Activated CD8-positive, alpha-beta memory T cell treated with anti-CD3 and anti-CD28 coated beads for 24 hours (primary cell): Measurements from ENCODE around the gene GM2A.
"Not testable (repeated sequence)": the region's sequence is repeated elsewhere in the genome, so short reads cannot be mapped to it uniquely, and the experiment has no call there.

Source experiments
- DNase-seq: peaks from one replicate; pipeline ENCODE4 v3.0.0-alpha.2; 2020

Gene GM2A

DNA sequence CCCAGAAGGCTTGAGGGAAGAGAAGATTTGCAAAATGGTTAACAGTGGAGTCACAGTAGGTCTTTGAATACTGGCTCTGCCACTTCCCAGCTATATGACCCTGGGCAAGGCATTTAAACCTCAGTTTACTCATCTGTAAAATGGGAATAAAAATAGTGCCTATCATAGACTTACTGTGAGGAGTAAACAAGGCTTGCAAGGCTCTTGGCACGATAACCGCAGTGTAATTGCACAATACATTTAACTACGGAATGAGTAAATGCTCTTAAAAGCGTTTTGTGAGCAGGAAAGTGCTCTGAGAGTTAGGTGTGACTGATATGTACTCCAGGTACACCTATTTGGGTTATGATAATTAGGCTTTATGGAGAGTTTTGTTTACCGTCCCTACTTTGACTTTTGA, 42.2 kb downstream of the GM2A start:
- no peak for DNase-seq

DNA sequence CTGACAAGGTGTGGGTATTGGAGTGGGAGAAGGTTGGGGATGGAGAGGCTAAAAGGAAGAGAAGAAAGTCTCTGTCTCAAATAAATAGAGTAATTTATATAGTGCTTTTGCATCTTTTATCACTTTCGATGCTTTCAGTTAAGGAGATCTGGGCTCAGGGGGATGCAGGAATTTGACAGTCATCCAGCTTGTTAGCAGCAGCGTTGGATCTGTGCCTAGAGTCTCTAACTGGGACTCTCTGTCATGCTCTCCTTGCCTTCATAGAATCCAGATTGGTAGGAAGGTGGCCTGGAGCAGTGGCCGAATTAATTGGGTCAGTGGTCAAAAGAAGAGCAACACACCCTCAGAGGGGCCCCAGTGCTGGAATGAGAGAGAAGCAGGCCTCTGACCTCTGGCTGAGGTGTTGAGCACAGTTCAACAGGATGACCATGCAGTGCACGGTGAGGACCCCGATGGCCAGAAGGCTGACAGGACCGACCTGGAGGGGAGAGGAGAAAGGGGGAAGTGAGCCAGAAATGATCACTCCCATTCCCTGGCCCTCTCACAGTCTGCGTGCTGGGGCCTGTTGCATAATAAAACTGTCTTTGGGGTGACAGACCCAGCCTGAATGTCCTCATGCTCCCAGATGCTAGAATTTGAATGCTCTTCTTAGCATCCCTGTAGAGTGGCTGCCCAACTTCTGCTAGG, 42.9 kb downstream of the GM2A start:
- no peak for DNase-seq

DNA sequence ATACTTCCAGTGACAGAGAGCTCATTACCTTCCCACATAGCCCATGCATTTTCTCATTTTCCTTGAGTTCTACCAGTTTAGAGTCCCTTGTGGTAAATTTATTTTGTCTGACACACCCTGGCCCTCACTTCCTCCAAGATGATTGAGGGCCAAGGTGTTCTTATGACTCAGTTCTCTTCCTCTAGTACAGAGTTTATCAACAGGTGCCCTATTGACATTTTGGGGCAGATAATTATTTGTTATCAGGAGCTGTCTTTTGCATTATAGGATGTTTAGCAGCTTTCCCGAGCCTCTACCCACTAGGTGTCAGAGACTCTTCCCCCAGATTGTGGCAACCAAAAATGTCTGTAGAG, 43.5 kb downstream of the GM2A start:
- DNase-seq: no peak

DNA sequence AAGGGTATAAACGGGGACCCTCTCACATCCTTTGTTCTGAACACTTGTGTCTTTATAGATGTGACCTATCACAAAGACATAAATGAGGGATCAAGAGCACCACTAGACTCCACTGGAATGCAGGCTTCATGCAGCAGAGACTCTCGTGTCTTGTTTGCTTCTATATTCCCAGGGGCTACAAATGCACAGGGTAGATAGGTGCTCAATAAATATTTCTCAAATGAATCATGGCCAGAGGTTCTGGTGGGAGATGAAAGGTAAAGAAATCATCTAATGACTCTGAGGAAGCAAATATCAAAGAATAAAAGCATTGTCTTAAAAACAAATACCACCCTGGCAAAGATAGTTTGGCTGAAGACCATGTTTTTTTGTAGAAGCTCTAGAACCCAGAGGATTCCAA, 44.0 kb downstream of the GM2A start:
- no peak for DNase-seq

DNA sequence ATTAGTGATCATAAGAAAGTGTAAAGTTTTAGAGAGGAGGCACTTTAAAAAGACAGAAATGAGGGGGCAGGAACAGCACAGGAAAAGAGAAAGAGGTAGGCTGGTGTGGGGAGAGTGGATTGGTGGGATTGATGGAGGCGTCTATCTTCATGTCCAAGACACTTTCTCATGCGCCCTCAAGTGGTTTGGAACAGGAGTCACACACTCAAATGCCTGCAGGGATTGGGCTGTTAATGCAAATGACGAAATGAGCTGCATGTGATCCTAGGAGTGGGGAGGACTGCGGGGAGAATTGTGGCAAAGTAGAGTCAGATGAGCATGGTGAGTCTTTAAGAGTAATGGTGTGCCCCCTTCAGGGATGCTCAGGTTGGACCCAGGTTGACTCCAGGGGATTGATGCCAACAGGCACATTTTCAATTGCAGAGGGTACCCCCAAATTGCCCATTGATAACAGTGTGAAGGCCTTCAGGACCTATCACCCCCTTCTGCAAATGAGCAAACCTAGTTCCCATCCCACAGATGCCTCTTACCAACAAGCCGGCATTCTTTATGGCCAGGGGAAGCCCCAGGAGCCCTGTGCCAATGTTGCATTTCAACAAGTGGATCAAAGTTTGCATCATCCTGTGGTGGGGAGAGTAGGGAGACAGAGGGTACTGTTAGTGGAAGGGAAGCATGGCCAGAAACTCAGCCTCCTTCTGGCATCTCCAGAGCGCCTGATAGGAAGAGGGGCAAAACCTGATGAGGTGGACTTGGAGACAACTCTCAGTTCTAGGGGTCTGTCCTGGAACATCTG, 45.3 kb downstream of the GM2A start:
- DNase-seq: no peak

DNA sequence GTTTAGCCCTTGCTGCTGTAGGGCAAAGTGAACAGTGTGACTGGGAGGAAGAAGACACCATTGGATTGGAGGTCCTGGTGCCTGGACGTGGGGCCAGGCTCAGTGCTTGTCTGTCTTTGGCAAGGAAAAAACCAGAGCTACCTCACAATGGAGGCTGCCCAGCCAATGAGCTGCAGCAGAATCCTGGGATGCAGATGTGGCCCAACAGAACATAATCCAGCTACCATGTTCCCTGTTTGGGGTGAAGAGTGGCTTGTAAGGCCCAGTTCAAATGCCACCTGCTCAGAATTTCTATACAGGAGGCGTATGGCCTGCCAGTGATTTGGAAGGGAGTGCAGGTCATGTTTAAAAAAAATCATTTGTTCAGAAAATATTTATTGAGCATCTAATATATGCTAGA, 50.7 kb downstream of the GM2A start, which contains the start of gene SLC36A3:
Gene SLC36A3, minus strand, starts transcription at position 101 of the 400 bp plus-strand sequence. CDS start 412 bp downstream, outside the sequence.
- no peak for DNase-seq

DNA sequence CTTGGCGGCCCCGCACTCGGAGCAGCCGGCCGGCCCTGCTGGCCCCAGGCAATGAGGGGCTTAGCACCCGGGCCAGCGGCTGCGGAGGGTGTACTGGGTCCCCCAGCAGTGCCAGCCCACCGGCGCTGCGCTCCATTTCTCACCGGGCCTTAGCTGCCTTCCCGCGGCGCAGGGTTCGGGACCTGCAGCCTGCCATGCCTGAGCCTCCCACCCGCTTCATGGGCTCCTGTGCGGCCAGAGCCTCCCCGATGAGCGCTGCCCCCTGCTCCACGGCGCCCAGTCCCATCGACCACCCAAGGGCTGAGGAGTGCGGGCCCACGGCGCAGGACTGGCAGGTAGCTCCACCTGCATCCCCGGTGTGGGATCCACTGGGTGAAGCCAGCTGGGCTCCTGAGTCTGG, 56.3 kb downstream of the GM2A start:
- not testable (repeated sequence) for DNase-seq

DNA sequence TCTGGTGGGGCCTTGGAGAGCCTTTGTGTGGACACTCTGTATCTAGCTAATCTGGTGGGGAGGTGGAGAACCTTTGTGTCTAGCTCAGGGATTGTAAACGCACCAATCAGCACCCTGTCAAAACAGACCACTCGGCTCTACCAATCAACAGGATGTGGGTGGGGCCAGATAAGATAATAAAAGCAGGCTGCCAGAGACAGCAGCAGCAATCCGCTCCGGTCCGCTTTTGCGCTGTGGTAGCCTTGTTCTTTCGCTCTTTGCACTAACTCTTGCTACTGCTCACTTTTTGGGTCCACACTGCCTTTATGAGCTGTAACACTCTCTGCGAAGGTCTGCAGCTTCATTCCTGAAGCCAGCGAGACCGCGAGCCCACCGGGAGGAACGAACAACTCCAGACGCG, 56.8 kb downstream of the GM2A start:
- DNase-seq: not testable (repeated sequence)

DNA sequence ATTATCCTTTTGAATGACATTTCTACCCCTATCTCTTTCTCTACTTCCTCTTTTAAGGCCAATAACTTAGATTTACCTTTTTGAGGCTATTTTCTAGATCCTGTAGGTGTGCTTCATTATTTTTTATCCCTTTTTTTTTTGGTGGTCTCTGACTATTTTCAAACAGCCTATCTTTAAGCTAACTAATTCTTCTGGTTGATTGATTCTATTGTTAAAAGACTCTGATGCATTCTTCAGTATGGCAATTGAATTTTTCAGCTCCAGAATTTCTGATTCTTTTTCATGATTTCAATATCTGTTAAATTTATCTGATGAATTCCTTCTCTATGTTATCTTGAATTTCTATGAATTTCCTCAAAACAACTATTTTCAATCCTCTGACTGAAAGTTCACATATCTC, 57.9 kb downstream of the GM2A start:
- no peak for DNase-seq

DNA sequence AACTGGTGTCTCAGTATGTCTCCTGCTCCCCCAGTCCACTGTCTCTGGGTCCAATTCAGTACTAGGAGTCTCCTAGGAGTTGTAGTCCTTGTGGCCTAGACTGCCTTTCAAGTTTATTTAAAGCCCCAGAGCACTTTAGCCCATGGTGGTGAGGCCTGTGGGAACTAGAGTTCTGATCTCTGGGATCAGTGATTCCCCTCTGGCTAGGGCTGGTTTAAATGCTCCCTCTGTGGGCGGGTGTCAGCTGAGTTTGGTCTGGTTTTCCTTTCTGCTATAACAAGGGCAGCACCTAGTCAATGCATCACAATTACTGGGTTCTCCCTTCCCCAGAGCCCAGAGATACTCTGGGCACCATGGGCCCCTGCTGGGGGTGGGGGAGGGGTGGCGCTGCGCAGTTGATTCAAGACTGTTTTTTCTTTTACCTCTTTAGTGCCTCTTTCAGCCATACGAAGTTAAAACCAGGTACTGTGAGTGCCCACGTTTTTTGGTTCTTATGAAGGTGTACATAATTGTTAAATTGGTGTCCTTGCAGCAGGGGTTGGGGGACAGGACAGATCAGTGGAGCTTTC, 59.9 kb downstream of the GM2A start:
- no peak for DNase-seq

DNA sequence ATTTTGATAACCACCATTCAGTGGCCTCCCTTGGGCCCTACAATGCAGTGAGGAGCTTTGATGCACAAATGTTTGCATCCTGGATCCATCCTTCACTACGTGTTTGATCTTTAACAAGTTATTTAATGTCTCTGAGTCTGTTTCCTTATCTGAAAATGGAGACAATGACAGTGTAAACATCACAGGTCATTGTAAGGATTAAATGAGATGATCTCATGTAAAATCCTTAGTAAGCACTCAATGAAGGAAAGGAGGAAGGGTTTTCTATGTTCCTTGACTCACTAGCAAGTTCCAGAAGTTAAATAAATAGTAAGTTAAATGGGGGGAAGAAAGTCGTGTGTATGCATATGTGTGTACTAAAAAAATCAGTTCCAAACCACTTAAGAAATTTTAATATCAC, 60.4 kb downstream of the GM2A start:
- DNase-seq: no peak

DNA sequence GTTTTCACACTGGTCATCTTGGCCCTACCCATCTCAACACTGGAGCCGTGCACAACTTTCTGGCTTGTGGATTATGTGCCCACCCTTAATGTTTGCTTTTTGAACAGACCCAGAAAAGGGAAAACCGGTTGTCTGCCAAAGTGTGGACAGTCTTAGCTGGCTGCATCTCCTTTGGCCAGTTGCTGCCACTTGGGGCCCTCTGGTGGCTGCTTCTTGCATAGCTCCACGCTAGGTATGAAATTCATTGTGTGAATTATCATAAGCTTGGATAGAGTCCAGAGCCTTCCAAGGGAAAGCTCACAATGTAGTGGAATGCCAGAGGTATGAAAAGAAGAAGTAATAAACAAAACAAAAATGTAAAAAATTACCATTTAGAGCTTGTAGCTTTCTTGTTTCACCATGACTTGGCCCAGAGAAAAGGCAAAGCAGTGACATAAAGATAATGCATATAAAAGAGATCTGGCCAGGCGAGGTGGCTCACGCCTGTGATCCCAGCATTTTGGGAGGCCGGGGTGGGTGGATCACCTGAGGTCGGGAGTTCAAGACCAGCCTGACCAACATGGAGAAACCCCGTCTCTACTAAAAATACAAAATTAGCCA, 63.1 kb downstream of the GM2A start:
- DNase-seq: peak; percentile 71

DNA sequence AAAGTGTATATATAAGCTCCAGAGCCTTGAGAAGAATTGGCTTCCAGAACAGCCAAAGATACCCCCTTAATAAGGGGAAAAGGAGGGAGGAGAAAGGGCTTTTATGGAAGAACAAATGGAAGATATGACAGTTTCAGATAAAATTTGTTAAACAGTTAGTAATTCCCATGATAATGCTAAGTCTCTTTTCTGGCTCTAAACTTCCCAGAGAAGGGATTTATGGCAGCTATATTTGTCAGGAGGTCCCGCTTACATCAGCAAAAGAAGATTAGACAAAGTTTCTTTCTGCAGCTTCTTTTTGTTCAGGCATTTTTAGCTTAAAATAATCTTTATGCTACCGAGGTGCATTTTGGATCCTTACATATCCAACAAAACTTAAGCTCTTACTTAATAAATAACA, 64.9 kb downstream of the GM2A start:
- DNase-seq: no peak

DNA sequence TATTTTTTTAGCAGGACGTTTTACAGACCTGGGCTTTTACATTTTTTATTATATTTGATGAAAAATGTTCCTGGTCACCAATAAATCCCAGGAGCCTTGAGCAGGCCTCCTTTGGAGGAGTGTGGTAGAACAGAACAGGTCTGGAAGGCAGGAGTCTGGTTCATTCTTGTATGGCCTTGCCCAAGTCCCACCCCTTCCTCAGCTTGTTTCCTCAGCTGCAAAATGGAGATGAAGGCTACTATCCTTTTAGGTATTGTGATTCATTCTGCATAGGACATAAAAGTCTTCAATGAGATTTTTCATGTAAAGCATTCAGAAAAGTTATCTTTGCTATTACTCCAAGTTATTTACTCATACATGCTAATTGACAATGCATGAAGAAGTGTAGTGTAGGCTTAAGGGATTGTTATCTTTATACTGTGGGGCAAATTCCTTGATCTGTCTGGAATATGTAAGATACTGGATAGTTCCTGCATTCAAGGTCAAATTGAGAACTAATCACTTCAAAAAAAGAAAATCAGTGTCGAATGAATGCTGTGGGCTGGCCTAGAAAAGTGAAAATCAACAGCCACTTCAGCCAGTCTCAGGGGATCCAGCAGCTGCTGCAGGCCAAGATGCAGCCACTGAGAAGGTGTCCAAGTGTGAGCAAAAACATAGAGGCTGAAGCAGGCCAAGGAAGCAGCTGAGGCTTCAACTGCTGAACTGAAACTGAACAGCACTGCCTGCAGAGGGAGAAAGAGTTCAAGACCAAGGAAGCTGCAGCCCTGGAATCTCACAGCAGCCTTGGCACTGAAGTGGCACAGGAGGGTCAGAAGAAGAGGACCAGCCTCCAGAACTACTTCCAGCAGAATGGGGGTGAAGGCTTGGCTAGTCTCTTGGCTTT, 66.1 kb downstream of the GM2A start:
- no peak for DNase-seq
